HL-60 (cell line): ENCODE measurements around the gene MASP2.

Experiments
- CTCF ChIP-seq: IDR thresholded peaks from one replicate; pipeline ENCODE4 v1.5.1; 2011; ENCODE audit warnings: low read length, control low read depth, inconsistent platforms; ENCODE audit not compliant: insufficient read depth
- GABPA ChIP-seq: IDR thresholded peaks from 2 replicates; pipeline ENCODE4 v1.6.1; 2012; ENCODE audit warnings: low read depth
- POLR2AphosphoS5 ChIP-seq: IDR thresholded peaks from 2 replicates; pipeline ENCODE4 v1.6.1; 2012; ENCODE audit warnings: low read depth
- REST ChIP-seq: IDR thresholded peaks from 2 replicates; pipeline ENCODE4 v1.6.1; 2012; ENCODE audit warnings: low read depth; ENCODE audit not compliant: insufficient replicate concordance
- SPI1 ChIP-seq: IDR thresholded peaks from 2 replicates; pipeline ENCODE4 v1.6.1; 2012; ENCODE audit warnings: low read depth, mild to moderate bottlenecking, borderline replicate concordance

GRCh38 chr1:11041048-11041447 is 6.0 kb downstream of the MASP2 start:
- TF ChIP-seq CTCF, result no peak
- no peak for TF ChIP-seq REST
- TF ChIP-seq POLR2AphosphoS5, result no peak
- no peak for TF ChIP-seq SPI1
- no peak for TF ChIP-seq GABPA
